Measurements from ENCODE around the gene IMMP2L. TPM values are rescaled to one million over a fixed set of nuclear protein-coding genes. Genes with fewer than 3 reads are reported as not detected.
"Not testable (repeated sequence)": the region's sequence is repeated elsewhere in the genome, so short reads cannot be mapped to it uniquely, and the experiment has no call there.

IMMP2L gene
- total RNA-seq, 4 donors from 2014 or later: 8.3 to 19.2 (median 17.8) TPM

- ATAC-seq (no peak), DNase-seq (no peak)
- TF ChIP-seq POLR2A (IDR thresholded peaks at IDR 0.05) (no peak), CTCF (IDR thresholded peaks at IDR 0.05 in 4 of 5, conservative IDR thresholded peaks at IDR 0.05 in 1 of 5) (no peak)
- Histone ChIP-seq H3K27ac (no peak overlapping the region), H3K27me3 (no peaks in the 10 kb centered on the region), H3K4me1 (peaks cover 3 to 8% of the 10 kb centered on the region in 2 donors), H3K9me3 (no peaks in the 10 kb centered on the region), H3K4me3 (no peak overlapping the region), H3K36me3 (no peaks in the 10 kb centered on the region)
- intact Hi-C loops (cut with DNase I; ENCODE audit: low total_unique reads) (no loop called here), in situ Hi-C loops (cut with MboI; ENCODE audit: low sequenced_read_pairs in 4 of 4) (loop anchor here in 1 of 4 donors (25.0 kb wide), 1 partner anchor 661 kb away; no protein-coding TSS in a partner anchor)
Observed at GRCh38 chr7:111076205-111076604, 486.1 kb downstream of the IMMP2L start.

GRCh38 chr7:111075498-111075897 is 486.8 kb downstream of the IMMP2L start:
- intact Hi-C loops (cut with DNase I; ENCODE audit: low total_unique reads) (no loop called here), in situ Hi-C loops (cut with MboI; ENCODE audit: low sequenced_read_pairs in 4 of 4) (loop anchor here in 1 of 4 donors (25.0 kb wide), 1 partner anchor 662 kb away; no protein-coding TSS in a partner anchor)
- H3K27me3 ChIP-seq: no peaks in the 10 kb centered on the region
- no peaks in the 10 kb centered on the region for H3K9me3 ChIP-seq
- no peak overlapping the region for H3K4me3 ChIP-seq
- ATAC-seq (peak in 1 of 2 donors; percentile 41), DNase-seq (no peak)
- TF ChIP-seq CTCF (IDR thresholded peaks at IDR 0.05 in 4 of 5, conservative IDR thresholded peaks at IDR 0.05 in 1 of 5): no peak
- no peak for TF ChIP-seq POLR2A (IDR thresholded peaks at IDR 0.05)
- peaks cover 3 to 8% of the 10 kb centered on the region in 2 donors for H3K4me1 ChIP-seq
- no peak overlapping the region for H3K27ac ChIP-seq
- H3K36me3 ChIP-seq: no peaks in the 10 kb centered on the region

- Histone ChIP-seq H3K36me3 (no peaks in the 10 kb centered on the region), H3K4me3 (no peak overlapping the region)
- TF ChIP-seq CTCF (IDR thresholded peaks at IDR 0.05 in 4 of 5, conservative IDR thresholded peaks at IDR 0.05 in 1 of 5) (no peak), POLR2A (IDR thresholded peaks at IDR 0.05) (no peak)
Observed at GRCh38 chr7:111074748-111075146, 487.5 kb downstream of the IMMP2L start.

GRCh38 chr7:111074071-111074747 is 488.1 kb downstream of the IMMP2L start:
- intact Hi-C loops (cut with DNase I; ENCODE audit: low total_unique reads): no loop called here

More at GRCh38 chr7:111074748-111075146, 487.5 kb downstream of the IMMP2L start:
- ATAC-seq (no peak), DNase-seq (no peak)
- in situ Hi-C loops (cut with MboI; ENCODE audit: low sequenced_read_pairs in 4 of 4) (loop anchor here in 1 of 4 donors (25.0 kb wide), 1 partner anchor 663 kb away; no protein-coding TSS in a partner anchor), intact Hi-C loops (cut with DNase I; ENCODE audit: low total_unique reads) (no loop called here)
- Histone ChIP-seq H3K27me3 (no peaks in the 10 kb centered on the region), H3K9me3 (no peaks in the 10 kb centered on the region), H3K4me1 (peaks cover 3 to 8% of the 10 kb centered on the region in 2 donors), H3K27ac (no peak overlapping the region)

GRCh38 chr7:111072658-111073057 is 489.6 kb downstream of the IMMP2L start:
- H3K4me3 ChIP-seq; H3K27me3 ChIP-seq; H3K27ac ChIP-seq; intact Hi-C loops (cut with DNase I; ENCODE audit: low total_unique reads); DNase-seq; H3K9me3 ChIP-seq; in situ Hi-C loops (cut with MboI; ENCODE audit: low sequenced_read_pairs in 4 of 4); ATAC-seq; H3K36me3 ChIP-seq: not testable (repeated sequence)
- H3K4me1 ChIP-seq: peaks cover 3 to 12% of the 10 kb centered on the region in 2 donors

More at GRCh38 chr7:111074071-111074747, 488.1 kb downstream of the IMMP2L start:
- DNase-seq (no peak), ATAC-seq (no peak)
- Histone ChIP-seq H3K4me1 (peaks cover 3 to 8% of the 10 kb centered on the region in 2 donors), H3K9me3 (no peaks in the 10 kb centered on the region), H3K36me3 (no peaks in the 10 kb centered on the region), H3K27me3 (no peaks in the 10 kb centered on the region), H3K4me3 (no peak overlapping the region), H3K27ac (no peak overlapping the region)
- in situ Hi-C loops (cut with MboI; ENCODE audit: low sequenced_read_pairs in 4 of 4): no loop called here
- TF ChIP-seq POLR2A (IDR thresholded peaks at IDR 0.05): no peak
- no peak for TF ChIP-seq CTCF (IDR thresholded peaks at IDR 0.05 in 4 of 5, conservative IDR thresholded peaks at IDR 0.05 in 1 of 5)

Measured in gastrocnemius medialis (tissue), 4 donors.